Bronchial epithelial cell (primary cell): ENCODE measurements around the gene PHYHIPL. TPM values are rescaled to one million over a fixed set of nuclear protein-coding genes. Genes with fewer than 3 reads are reported as not detected.

ENCODE experiments used
- DNase-seq: peaks from one replicate; pipeline ENCODE4 v3.0.0-alpha.2; 2010; ENCODE audit warnings: low read depth
- FAIRE-seq: peaks from 2 replicates; lab custom pipeline; 2011; peaks lifted over from hg19 to GRCh38; lab: Jason Lieb, UNC
- H3K27me3 ChIP-seq: 2 replicates; pipeline ENCODE4 v1.5.1; 2011; ENCODE audit warnings: low read length; ENCODE audit not compliant: control insufficient read depth, insufficient read depth
- H3K36me3 ChIP-seq: 2 replicates; pipeline ENCODE4 v1.5.1; 2011; ENCODE audit warnings: low read length; ENCODE audit not compliant: control insufficient read depth, insufficient read depth
- H3K4me3 ChIP-seq: 2 replicates; pipeline ENCODE4 v1.5.1; 2011; ENCODE audit warnings: mild to moderate bottlenecking, low read depth, low read length, control low read depth
- CTCF ChIP-seq: IDR thresholded peaks from 2 replicates; pipeline ENCODE4 v1.5.1; 2011; ENCODE audit warnings: mild to moderate bottlenecking, moderate library complexity, low read length, control low read depth, inconsistent platforms; ENCODE audit not compliant: insufficient read depth, severe bottlenecking
- total RNA-seq: library from RNA; depleted of rRNA; stranded (reverse); fragments of >200 nt; gene quantifications from 2 replicates; pipeline ENCODE4 v1.2.1, GENCODE V29; 2014

Gene PHYHIPL
- total RNA-seq, 1 donor from 2014 or later: not detected

- TF ChIP-seq CTCF: no peak
- FAIRE-seq (no peak), DNase-seq (no peak)
- Histone ChIP-seq H3K27me3 (no peaks in the 10 kb centered on the region), H3K36me3 (no peaks in the 10 kb centered on the region), H3K4me3 (no peak overlapping the region)
These were observed 66.5 kb downstream of the PHYHIPL start for GRCh38 chr10:59242991-59243390.

- Histone ChIP-seq H3K4me3 (no peak overlapping the region), H3K27me3 (no peaks in the 10 kb centered on the region), H3K36me3 (no peaks in the 10 kb centered on the region)
- no peak for TF ChIP-seq CTCF
- no peak for FAIRE-seq
- DNase-seq: no peak
These were observed 67.3 kb downstream of the PHYHIPL start for GRCh38 chr10:59243611-59244195.

GRCh38 chr10:59244871-59245270, 68.4 kb downstream of the PHYHIPL start:
- Histone ChIP-seq H3K27me3 (no peaks in the 10 kb centered on the region), H3K36me3 (no peaks in the 10 kb centered on the region), H3K4me3 (no peak overlapping the region)
- FAIRE-seq: no peak
- TF ChIP-seq CTCF: no peak
- no peak for DNase-seq

- no peak overlapping the region for H3K4me3 ChIP-seq
- no peaks in the 10 kb centered on the region for H3K36me3 ChIP-seq
- FAIRE-seq: no peak
- H3K27me3 ChIP-seq: no peaks in the 10 kb centered on the region
- no peak for TF ChIP-seq CTCF
- DNase-seq: no peak
These were observed 69.2 kb downstream of the PHYHIPL start for GRCh38 chr10:59245686-59246085.

- no peaks in the 10 kb centered on the region for H3K36me3 ChIP-seq
- FAIRE-seq: no peak
- TF ChIP-seq CTCF: no peak
- no peak overlapping the region for H3K4me3 ChIP-seq
- DNase-seq: no peak
- no peaks in the 10 kb centered on the region for H3K27me3 ChIP-seq
These were observed 76.0 kb downstream of the PHYHIPL start for GRCh38 chr10:59252491-59252890.

GRCh38 chr10:59255463-59255862, 79.0 kb downstream of the PHYHIPL start:
- DNase-seq: no peak
- H3K36me3 ChIP-seq: no peaks in the 10 kb centered on the region
- FAIRE-seq: no peak
- no peak overlapping the region for H3K4me3 ChIP-seq
- H3K27me3 ChIP-seq: no peaks in the 10 kb centered on the region
- TF ChIP-seq CTCF: no peak
